Gastrocnemius medialis (tissue), 4 donors: Measurements from ENCODE around the gene LSAMP. TPM values are rescaled to one million over a fixed set of nuclear protein-coding genes. Genes with fewer than 3 reads are reported as not detected.
A peak's percentile ranks its signal among the peaks of the same experiment; 100 is the strongest.

Experiments
- ATAC-seq, 2 donors: fragments of 150-250 bp; one replicate each; pipeline ENCODE4 v1.9.1; 2016
- DNase-seq, 2 donors: peaks; one replicate each; pipeline ENCODE4 v3.0.0-alpha.2; 2019
- H3K27ac ChIP-seq, 4 donors: fragments of 200-600 bp; sonication (generic); 1 replicate in 1 of 4; 2 replicates in 3 of 4; pipeline ENCODE4 v1.5.1; 2016 to 2018; ENCODE audit warnings: mild to moderate bottlenecking in 2 of 4, moderate library complexity in 1 of 4
- H3K27me3 ChIP-seq, 3 donors: fragments of 200-600 bp; sonication (generic) in 2 of 3; 1 replicate in 1 of 3; 2 replicates in 2 of 3; pipeline versions ENCODE4 v1.5.1 to v1.6.0; 2016 to 2019; ENCODE audit warnings: mild to moderate bottlenecking in 1 of 3, moderate library complexity in 1 of 3
- H3K36me3 ChIP-seq, 2 donors: fragments of 200-600 bp; sonication (generic) in 1 of 2; one replicate each; pipeline ENCODE4 v1.5.1; 2017 to 2018
- H3K4me1 ChIP-seq, 2 donors: fragments of 200-600 bp; sonication (generic) in 1 of 2; one replicate each; pipeline ENCODE4 v1.5.1; 2016 to 2017; ENCODE audit warnings: mild to moderate bottlenecking in 2 of 2
- H3K4me3 ChIP-seq, 4 donors: fragments of 200-600 bp; sonication (generic) in 3 of 4; 1 replicate in 1 of 4; 2 replicates in 3 of 4; pipeline ENCODE4 v1.5.1; 2016 to 2019; ENCODE audit warnings: mild to moderate bottlenecking in 2 of 4
- H3K9me3 ChIP-seq, 3 donors: fragments of 200-600 bp; sonication (generic) in 2 of 3; 1 replicate in 1 of 3; 2 replicates in 2 of 3; pipeline ENCODE4 v1.5.1; 2016 to 2019
- POLR2A ChIP-seq, 2 donors: fragments of 450-650 bp; IDR thresholded peaks; one replicate each; pipeline ENCODE4 v1.6.1; 2017; ENCODE audit warnings: antibody characterized with exemption in 2 of 2, mild to moderate bottlenecking in 2 of 2, moderate library complexity in 2 of 2
- in situ Hi-C, 4 donors: fragments of 200-750 bp; cut with MboI; loops; one replicate each; pipeline versions ENCODE4 v1.15.0 to v1.8.0; 2017; ENCODE audit warnings: low sequenced_read_pairs in 4 of 4
- intact Hi-C: fragments of 100-400 bp; cut with DNase I; formaldehyde crosslinking; loops from one replicate; pipeline ENCODE4 v1.15.1; 2023; ENCODE audit warnings: low total_unique reads
- total RNA-seq, 4 donors: library from RNA; depleted of rRNA; stranded (reverse); fragments of >200 nt; gene quantifications; one replicate each; pipeline versions ENCODE4 v1.1.0 to v1.2.3, GENCODE V29; 2016
- TF ChIP-seq, protein P1 (sequence below), 5 experiments: fragments of 450-650 bp in 3 of 5; fragments of 200-600 bp in 2 of 5; sonication (generic) in 2 of 5; IDR thresholded peaks in 4 of 5; conservative IDR thresholded peaks in 1 of 5; 1 replicate in 4 of 5; 2 replicates in 1 of 5; pipeline ENCODE4 v1.5.1; 2016 to 2019; ENCODE audit warnings: antibody characterized with exemption in 5 of 5, mild to moderate bottlenecking in 3 of 5, moderate library complexity in 3 of 5

LSAMP gene
- total RNA-seq, 4 donors from 2014 or later, result 0.07 to 0.10 TPM; not detected in 2

DNA sequence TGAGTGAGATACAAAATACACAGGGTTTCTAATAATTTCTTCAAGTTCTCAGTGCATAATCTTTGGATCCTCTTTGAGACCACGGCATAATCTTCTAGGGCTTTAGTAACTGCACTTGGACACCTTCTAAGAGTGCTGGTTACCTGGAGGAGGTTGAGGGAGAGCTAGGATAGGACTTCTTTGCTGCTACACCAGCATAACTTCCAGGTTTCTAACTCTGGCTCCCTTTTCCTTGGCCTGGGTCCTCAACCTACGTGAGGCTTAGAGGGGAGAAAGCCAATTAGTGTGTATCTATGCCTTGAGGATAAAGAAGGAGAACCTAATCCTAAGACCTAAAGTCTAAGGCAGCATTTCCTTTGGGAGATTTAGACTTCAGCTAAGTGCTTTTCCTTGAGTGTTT, 184.8 kb downstream of the LSAMP start:
- in situ Hi-C loops, result no loop called here
- DNase-seq (no peak), ATAC-seq (no peak)
- Histone ChIP-seq H3K4me3 (no peak overlapping the region), H3K36me3 (no peaks in the 10 kb centered on the region), H3K27ac (no peak overlapping the region), H3K9me3 (no peaks in the 10 kb centered on the region), H3K4me1 (no peaks in the 10 kb centered on the region), H3K27me3 (no peaks in the 10 kb centered on the region)
- no peak for TF ChIP-seq POLR2A (IDR thresholded peaks at IDR 0.05)
- TF ChIP-seq, protein P1, sequence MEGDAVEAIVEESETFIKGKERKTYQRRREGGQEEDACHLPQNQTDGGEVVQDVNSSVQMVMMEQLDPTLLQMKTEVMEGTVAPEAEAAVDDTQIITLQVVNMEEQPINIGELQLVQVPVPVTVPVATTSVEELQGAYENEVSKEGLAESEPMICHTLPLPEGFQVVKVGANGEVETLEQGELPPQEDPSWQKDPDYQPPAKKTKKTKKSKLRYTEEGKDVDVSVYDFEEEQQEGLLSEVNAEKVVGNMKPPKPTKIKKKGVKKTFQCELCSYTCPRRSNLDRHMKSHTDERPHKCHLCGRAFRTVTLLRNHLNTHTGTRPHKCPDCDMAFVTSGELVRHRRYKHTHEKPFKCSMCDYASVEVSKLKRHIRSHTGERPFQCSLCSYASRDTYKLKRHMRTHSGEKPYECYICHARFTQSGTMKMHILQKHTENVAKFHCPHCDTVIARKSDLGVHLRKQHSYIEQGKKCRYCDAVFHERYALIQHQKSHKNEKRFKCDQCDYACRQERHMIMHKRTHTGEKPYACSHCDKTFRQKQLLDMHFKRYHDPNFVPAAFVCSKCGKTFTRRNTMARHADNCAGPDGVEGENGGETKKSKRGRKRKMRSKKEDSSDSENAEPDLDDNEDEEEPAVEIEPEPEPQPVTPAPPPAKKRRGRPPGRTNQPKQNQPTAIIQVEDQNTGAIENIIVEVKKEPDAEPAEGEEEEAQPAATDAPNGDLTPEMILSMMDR (IDR thresholded peaks at IDR 0.05 in 4 of 5, conservative IDR thresholded peaks at IDR 0.05 in 1 of 5), result no peak
- intact Hi-C loops, result no loop called here

DNA sequence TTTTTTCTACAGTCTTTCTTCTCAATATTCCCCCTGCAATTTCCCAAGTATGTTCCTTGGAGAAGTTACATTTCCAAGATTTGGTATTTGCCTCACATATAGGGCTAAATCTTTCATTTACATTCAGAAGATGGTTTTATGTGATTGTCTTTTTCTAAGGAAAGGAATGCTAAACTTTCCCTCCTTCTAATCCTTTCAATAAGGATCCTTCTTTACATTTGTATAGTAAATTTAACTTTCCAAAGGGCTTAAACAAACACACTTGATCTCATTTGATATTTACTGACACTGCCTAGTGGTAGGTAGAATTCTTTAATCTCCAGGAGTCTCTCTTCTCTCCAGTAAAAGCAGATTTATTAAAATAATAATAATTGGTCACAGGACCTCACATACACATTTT, 185.3 kb downstream of the LSAMP start:
- in situ Hi-C loops, result no loop called here
- Histone ChIP-seq H3K4me1 (no peaks in the 10 kb centered on the region), H3K4me3 (no peak overlapping the region), H3K27me3 (no peaks in the 10 kb centered on the region), H3K27ac (no peak overlapping the region), H3K36me3 (no peaks in the 10 kb centered on the region), H3K9me3 (no peaks in the 10 kb centered on the region)
- ATAC-seq, result no peak
- intact Hi-C loops, result no loop called here
- DNase-seq, result no peak
- TF ChIP-seq, protein P1 (IDR thresholded peaks at IDR 0.05 in 4 of 5, conservative IDR thresholded peaks at IDR 0.05 in 1 of 5), result no peak

DNA sequence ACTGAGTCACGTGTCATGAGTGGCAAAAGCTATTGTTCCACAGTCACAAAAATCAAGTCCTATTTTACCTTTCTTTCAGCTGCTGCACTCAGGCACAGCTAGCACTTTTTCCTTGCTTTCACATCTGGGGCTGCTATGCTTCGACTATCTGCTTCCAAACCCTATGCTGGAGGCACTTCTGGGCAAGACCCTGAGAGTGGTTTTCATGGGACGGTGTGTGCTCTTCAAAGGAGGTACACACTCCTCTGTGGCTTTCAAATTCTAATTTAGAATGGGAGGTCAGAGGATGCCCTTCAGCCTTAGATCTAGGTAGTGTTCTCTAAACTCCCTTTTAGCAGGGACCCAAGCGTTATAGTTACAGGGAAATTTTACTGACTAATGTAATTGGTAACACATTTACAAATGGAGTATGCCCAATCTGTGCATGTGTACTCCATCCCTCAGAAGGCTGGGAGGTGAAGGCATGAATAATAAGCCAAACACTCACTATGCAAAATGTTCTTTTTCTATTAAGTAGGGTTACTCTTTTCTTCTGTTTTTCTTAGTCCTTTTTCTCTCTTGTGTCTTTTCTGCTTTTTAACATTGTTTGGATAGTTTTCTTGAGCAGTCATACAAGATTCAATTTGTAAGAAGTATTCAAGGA, 188.3 kb downstream of the LSAMP start:
- intact Hi-C loops (no loop called here), in situ Hi-C loops (no loop called here)
- ATAC-seq (no peak), DNase-seq (no peak)
- no peak overlapping the region for H3K4me3 ChIP-seq
- TF ChIP-seq, protein P1 (IDR thresholded peaks at IDR 0.05 in 4 of 5, conservative IDR thresholded peaks at IDR 0.05 in 1 of 5), result no peak
- TF ChIP-seq POLR2A (IDR thresholded peaks at IDR 0.05), result no peak
- no peaks in the 10 kb centered on the region for H3K27me3 ChIP-seq
- no peaks in the 10 kb centered on the region for H3K36me3 ChIP-seq
- no peaks in the 10 kb centered on the region for H3K9me3 ChIP-seq
- H3K27ac ChIP-seq, result no peak overlapping the region
- H3K4me1 ChIP-seq, result no peaks in the 10 kb centered on the region

DNA sequence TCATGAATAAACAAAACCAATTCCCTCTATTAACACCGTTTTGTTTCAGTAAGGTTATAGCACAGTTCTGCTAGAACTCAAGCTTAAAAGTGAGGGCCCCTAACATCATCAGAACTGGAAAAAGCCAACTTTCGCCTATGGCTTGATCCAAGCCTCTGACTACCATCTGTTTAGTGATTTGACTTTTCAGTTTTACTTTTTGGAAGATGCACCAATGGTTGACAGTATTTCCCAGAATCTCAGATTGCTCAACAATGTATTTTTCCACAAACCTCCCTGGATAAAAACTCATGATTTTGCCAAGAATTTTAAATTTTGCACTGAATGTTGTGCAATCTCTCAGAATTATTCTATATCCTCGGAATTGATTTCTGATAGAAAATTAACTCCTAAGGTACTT, 190.7 kb downstream of the LSAMP start:
- Histone ChIP-seq H3K27ac (no peak overlapping the region), H3K36me3 (no peaks in the 10 kb centered on the region), H3K4me3 (no peak overlapping the region), H3K9me3 (no peaks in the 10 kb centered on the region), H3K4me1 (no peaks in the 10 kb centered on the region), H3K27me3 (no peaks in the 10 kb centered on the region)
- in situ Hi-C loops (no loop called here), intact Hi-C loops (no loop called here)
- DNase-seq, result no peak
- ATAC-seq, result peak in 1 of 2 donors; percentile 42
- TF ChIP-seq, protein P1 (IDR thresholded peaks at IDR 0.05 in 4 of 5, conservative IDR thresholded peaks at IDR 0.05 in 1 of 5), result no peak
- no peak for TF ChIP-seq POLR2A (IDR thresholded peaks at IDR 0.05)

DNA sequence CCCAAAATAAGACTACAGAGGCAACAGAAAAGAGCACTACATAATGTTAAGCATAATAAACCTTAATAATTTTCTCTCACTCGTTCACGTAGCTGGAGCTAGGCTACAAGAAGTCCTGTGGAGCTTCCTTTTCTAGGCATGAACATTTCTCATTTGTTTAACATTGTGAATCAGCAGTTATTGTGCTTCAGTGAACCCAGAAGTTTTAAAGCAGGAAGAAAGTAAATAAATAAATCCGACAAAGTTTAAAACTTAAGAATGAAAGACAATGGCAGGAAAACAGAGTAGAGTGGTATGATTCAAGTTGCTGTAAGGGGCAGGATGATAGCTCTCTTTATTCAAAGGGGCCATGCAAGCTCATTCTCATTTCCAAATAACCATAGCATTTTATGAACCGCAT, 191.8 kb downstream of the LSAMP start:
- no peak for ATAC-seq
- Histone ChIP-seq H3K4me3 (no peak overlapping the region), H3K27ac (no peak overlapping the region), H3K27me3 (no peaks in the 10 kb centered on the region), H3K9me3 (no peaks in the 10 kb centered on the region), H3K36me3 (no peaks in the 10 kb centered on the region), H3K4me1 (no peaks in the 10 kb centered on the region)
- no peak for DNase-seq
- intact Hi-C loops (no loop called here), in situ Hi-C loops (no loop called here)
- no peak for TF ChIP-seq POLR2A (IDR thresholded peaks at IDR 0.05)
- TF ChIP-seq, protein P1 (IDR thresholded peaks at IDR 0.05 in 4 of 5, conservative IDR thresholded peaks at IDR 0.05 in 1 of 5), result no peak
